OCI-LY7 (cell line): Measurements from ENCODE around the gene ACTN1. TPM values are rescaled to one million over a fixed set of nuclear protein-coding genes. Genes with fewer than 3 reads are reported as not detected.

ENCODE experiments used
- BruUV-seq: library from RNA; stranded (reverse); fragments of 400-500 nt; replicated peaks from 2 replicates; lab custom pipeline; 2021; lab: Mats Ljungman, UMichigan
- CTCF ChIA-PET: fragments of 300-600 bp; sonication (Branson Sonifier 250); formaldehyde crosslinking; loops from one replicate; lab custom pipeline; 2022; ENCODE audit warnings: antibody characterized with exemption; ENCODE audit not compliant: unreplicated experiment; lab: Charles Lee
- POLR2A ChIA-PET: fragments of 300-600 bp; sonication (Branson Sonifier 250); formaldehyde crosslinking; loops from one replicate; lab custom pipeline; 2022; ENCODE audit warnings: antibody characterized with exemption; lab: Charles Lee
- DNase-seq: peaks from one replicate; pipeline ENCODE4 v3.0.0-alpha.2; 2015; ENCODE audit warnings: low spot score
- H2AFZ ChIP-seq: fragments of 200-600 bp; sonication (generic), shearing (Covaris generic); 2 replicates; pipeline ENCODE4 v1.6.1; 2014; ENCODE audit warnings: mild to moderate bottlenecking, antibody characterized with exemption, low read length, moderate library complexity
- H3K27ac ChIP-seq: fragments of 200-600 bp; sonication (generic); 2 replicates; pipeline ENCODE4 v1.5.1; 2014; ENCODE audit warnings: mixed run types, low read depth, mild to moderate bottlenecking, moderate library complexity, low read length, inconsistent platforms; ENCODE audit not compliant: poor library complexity, severe bottlenecking
- H3K36me3 ChIP-seq: fragments of 200-600 bp; sonication (generic); 2 replicates; pipeline ENCODE4 v1.6.1; 2014; ENCODE audit warnings: mild to moderate bottlenecking, antibody characterized with exemption, low read length, moderate library complexity, mixed read lengths; ENCODE audit not compliant: insufficient read depth
- H3K4me1 ChIP-seq: fragments of 200-600 bp; sonication (generic); 2 replicates; pipeline ENCODE4 v1.5.1; 2014; ENCODE audit warnings: mild to moderate bottlenecking, low read length; ENCODE audit not compliant: insufficient read depth, poor library complexity, severe bottlenecking
- H3K4me2 ChIP-seq: fragments of 200-600 bp; sonication (generic); 2 replicates; pipeline ENCODE4 v1.6.1; 2014; ENCODE audit warnings: mild to moderate bottlenecking, low read length
- H3K4me3 ChIP-seq: fragments of 200-600 bp; sonication (generic); 2 replicates; pipeline ENCODE4 v1.5.1; 2014; ENCODE audit warnings: mild to moderate bottlenecking, low read depth, low read length; ENCODE audit not compliant: poor library complexity, severe bottlenecking
- H3K79me2 ChIP-seq: fragments of 200-600 bp; sonication (generic); 2 replicates; pipeline ENCODE4 v1.6.1; 2016; ENCODE audit warnings: low read depth, mild to moderate bottlenecking, low read length, moderate library complexity, mixed read lengths; ENCODE audit not compliant: insufficient read depth
- H3K9me2 ChIP-seq: fragments of 200-600 bp; sonication (generic); 2 replicates; pipeline ENCODE4 v1.6.1; 2016; ENCODE audit warnings: mild to moderate bottlenecking, low read length, mixed read lengths; ENCODE audit not compliant: insufficient read depth
- H3K9me3 ChIP-seq: fragments of 200-600 bp; sonication (generic); 2 replicates; pipeline ENCODE4 v1.6.1; 2014; ENCODE audit warnings: mild to moderate bottlenecking, mixed run types, low read length, mixed read lengths
- H4K20me1 ChIP-seq: fragments of 200-600 bp; sonication (generic); 2 replicates; pipeline ENCODE4 v1.6.1; 2014; ENCODE audit warnings: mild to moderate bottlenecking, antibody characterized with exemption, low read length, moderate library complexity, mixed read lengths; ENCODE audit not compliant: insufficient read depth
- EZH2phosphoT487 ChIP-seq: fragments of 200-600 bp; sonication (generic); IDR thresholded peaks from 2 replicates; pipeline ENCODE4 v1.6.1; 2018; ENCODE audit warnings: low read depth, borderline replicate concordance, mild to moderate bottlenecking, mixed run types, antibody characterized with exemption, low read length, moderate library complexity, mixed read lengths
- intact Hi-C: fragments of 100-400 bp; cut with micrococcal nuclease; formaldehyde crosslinking; loops from one replicate; pipeline ENCODE4 v1.10.0; 2022; ENCODE audit not compliant: unreplicated experiment
- total RNA-seq, 2 experiments: library from RNA; depleted of rRNA in 1 of 2; stranded (reverse); fragments of >200 nt in 1 of 2; shearing (Covaris generic) in 1 of 2; gene quantifications; 2 replicates each; pipeline ENCODE4 v1.2.3, GENCODE V29; 2014 to 2022
- TF ChIP-seq, protein P1 (sequence below): fragments of 200-600 bp; sonication (generic); conservative IDR thresholded peaks from 2 replicates; pipeline ENCODE4 v1.5.1; 2014; ENCODE audit warnings: mild to moderate bottlenecking, antibody characterized with exemption, low read length, moderate library complexity, mixed read lengths

Gene ACTN1
- total RNA-seq, 2 experiments from 2014 or later, result 0.51 to 1.8 TPM

DNA sequence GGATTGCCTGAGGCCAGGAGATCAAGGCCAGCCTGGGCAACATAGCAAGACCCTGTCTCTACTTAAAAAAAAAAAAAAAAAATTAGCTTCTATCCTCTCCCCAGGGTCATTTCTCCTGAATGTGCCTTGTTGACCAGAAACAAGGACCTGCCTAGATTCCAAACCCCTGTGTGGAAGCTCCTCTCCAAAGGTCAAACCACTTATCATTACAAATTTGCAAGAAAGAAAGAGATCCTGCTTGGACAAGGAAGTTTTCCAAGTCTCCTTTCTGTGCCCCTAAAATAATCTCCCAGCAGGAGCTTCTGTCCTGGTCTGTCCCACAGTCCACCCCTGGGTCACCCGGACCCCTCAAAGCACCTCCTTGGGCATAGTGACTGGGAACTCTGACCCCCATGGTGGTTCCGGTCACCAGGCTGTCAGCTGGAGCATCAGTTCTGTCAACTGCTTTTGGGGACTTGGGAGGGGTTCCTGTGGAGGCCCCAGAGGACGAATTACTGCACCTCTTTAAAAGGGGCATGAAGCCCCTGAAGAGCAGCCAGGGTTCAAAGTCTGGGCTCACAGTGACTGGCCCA, 38.4 kb downstream of the ACTN1 start:
- H3K4me2 ChIP-seq, result no peak overlapping the region
- H3K36me3 ChIP-seq, result no peaks in the 10 kb centered on the region
- no peak overlapping the region for H2AFZ ChIP-seq
- no peak overlapping the region for H3K27ac ChIP-seq
- POLR2A ChIA-PET, result interaction anchor here (0.7 kb wide), 1 partner anchor 1786 kb away, joined by 3 read pairs; no protein-coding TSS in a partner anchor
- DNase-seq, result no peak
- H3K9me2 ChIP-seq, result no peaks in the 10 kb centered on the region
- H3K4me1 ChIP-seq, result no peaks in the 10 kb centered on the region
- TF ChIP-seq, protein P1, sequence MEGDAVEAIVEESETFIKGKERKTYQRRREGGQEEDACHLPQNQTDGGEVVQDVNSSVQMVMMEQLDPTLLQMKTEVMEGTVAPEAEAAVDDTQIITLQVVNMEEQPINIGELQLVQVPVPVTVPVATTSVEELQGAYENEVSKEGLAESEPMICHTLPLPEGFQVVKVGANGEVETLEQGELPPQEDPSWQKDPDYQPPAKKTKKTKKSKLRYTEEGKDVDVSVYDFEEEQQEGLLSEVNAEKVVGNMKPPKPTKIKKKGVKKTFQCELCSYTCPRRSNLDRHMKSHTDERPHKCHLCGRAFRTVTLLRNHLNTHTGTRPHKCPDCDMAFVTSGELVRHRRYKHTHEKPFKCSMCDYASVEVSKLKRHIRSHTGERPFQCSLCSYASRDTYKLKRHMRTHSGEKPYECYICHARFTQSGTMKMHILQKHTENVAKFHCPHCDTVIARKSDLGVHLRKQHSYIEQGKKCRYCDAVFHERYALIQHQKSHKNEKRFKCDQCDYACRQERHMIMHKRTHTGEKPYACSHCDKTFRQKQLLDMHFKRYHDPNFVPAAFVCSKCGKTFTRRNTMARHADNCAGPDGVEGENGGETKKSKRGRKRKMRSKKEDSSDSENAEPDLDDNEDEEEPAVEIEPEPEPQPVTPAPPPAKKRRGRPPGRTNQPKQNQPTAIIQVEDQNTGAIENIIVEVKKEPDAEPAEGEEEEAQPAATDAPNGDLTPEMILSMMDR, result no peak
- TF ChIP-seq EZH2phosphoT487, result no peak
- no peaks in the 10 kb centered on the region for H3K9me3 ChIP-seq
- intact Hi-C loops, result no loop called here
- CTCF ChIA-PET, result no interaction called here
- H4K20me1 ChIP-seq, result no peaks in the 10 kb centered on the region
- BruUV-seq, result no TSS peak
- H3K4me3 ChIP-seq, result no peak overlapping the region
- H3K79me2 ChIP-seq, result no peaks in the 10 kb centered on the region

DNA sequence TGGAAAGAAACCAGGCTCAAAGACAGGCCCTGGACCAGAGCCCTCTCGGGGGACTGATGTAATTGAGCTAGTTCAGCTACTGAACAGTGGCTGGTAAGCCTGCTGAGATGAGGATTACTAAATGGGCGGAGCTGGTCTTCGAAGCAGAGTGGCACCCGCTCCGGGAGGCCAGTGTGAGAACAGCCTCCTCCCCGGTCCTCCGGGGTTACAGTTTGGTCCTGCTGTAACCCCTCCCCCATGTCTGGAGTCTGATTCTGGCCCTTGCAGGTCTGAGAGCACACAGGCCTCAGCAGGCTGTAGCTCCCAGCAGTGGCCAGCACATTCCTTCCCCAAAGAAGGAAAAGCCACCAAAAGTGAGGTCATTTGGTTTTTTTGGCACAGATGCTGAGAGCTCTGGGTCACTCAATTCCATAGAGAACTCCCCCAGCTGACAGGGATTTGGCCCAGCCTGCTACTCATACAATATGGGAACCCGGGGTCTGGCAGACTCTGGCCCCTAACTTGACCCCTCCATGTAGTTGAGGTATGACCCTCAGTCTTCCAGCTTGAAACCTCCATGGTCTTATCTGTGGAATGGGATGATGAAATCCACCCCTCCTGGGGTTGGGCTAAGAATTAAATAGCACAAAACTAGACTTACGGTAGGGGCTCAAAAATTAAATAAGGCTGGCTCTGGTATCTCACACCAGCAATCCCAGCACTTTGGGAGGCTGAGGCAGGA, 39.0 kb downstream of the ACTN1 start:
- H3K79me2 ChIP-seq, result no peaks in the 10 kb centered on the region
- H3K9me2 ChIP-seq, result no peaks in the 10 kb centered on the region
- no peak for TF ChIP-seq EZH2phosphoT487
- TF ChIP-seq, protein P1, result no peak
- no peak overlapping the region for H3K27ac ChIP-seq
- no peak overlapping the region for H3K4me3 ChIP-seq
- no peak for DNase-seq
- ChIA-PET POLR2A (interaction anchor here (0.6 to 1.5 kb wide), 3 partner anchors 35 to 1785 kb away, joined by 3 read pairs; no protein-coding TSS in a partner anchor), CTCF (no interaction called here)
- no TSS peak for BruUV-seq
- no peak overlapping the region for H2AFZ ChIP-seq
- no peaks in the 10 kb centered on the region for H3K36me3 ChIP-seq
- H3K4me2 ChIP-seq, result no peak overlapping the region
- H4K20me1 ChIP-seq, result no peaks in the 10 kb centered on the region
- intact Hi-C loops, result no loop called here
- H3K4me1 ChIP-seq, result no peaks in the 10 kb centered on the region
- H3K9me3 ChIP-seq, result no peaks in the 10 kb centered on the region
